K562 (cell line): ENCODE results near the gene STS. TPM values are rescaled to one million over a fixed set of nuclear protein-coding genes. Genes with fewer than 3 reads are reported as not detected.

ENCODE experiments used
- ATAC-seq: fragments of 200-7000 bp; cut with Tn5 transposase; 3 replicates; pipeline ENCODE4 v1.9.1; 2020; ENCODE audit warnings: moderate library complexity
- BruUV-seq: library from RNA; stranded (reverse); fragments of 400-500 nt; replicated peaks from 2 replicates; lab custom pipeline; 2021; lab: Mats Ljungman, UMichigan
- CTCF ChIA-PET: fragments of 300-600 bp; formaldehyde crosslinking; extraction: SDS; loops from one replicate; lab custom pipeline; 2021; ENCODE audit warnings: low intra/inter-chr PET ratio; lab: Yijun Ruan, JAX
- POLR2A ChIA-PET: fragments of 300-600, 350-650 bp; sonication (Branson Sonifier 250); formaldehyde crosslinking; extraction: SDS; loops from one replicate; lab custom pipeline; 2021; ENCODE audit warnings: antibody characterized with exemption, inconsistent platforms; lab: Yijun Ruan, JAX
- DNase-seq, 4 experiments: peaks; one replicate each; pipeline versions ENCODE4 v3.0.0 to v3.0.0-alpha.2; 2011 to 2018; ENCODE audit warnings: low spot score in 3 of 4, mixed read lengths in 3 of 4; ENCODE audit errors: extremely low read depth in 1 of 4
- FAIRE-seq: peaks from 2 replicates; lab custom pipeline; 2011; peaks lifted over from hg19 to GRCh38; lab: Jason Lieb, UNC
- H2AFZ ChIP-seq: 2 replicates; pipeline ENCODE4 v1.6.0; 2011; ENCODE audit warnings: low read depth, low read length, control low read depth, inconsistent platforms
- H3K27ac ChIP-seq: fragments of 200-600 bp; 3 replicates; pipeline ENCODE4 v1.8.0; 2011; ENCODE audit warnings: low read depth, mild to moderate bottlenecking, control low read depth, inconsistent platforms, low read length, moderate library complexity, mixed read lengths; ENCODE audit errors: extremely low read depth
- H3K27me3 ChIP-seq, 2 experiments: fragments of 300-600 bp in 1 of 2; 2 replicates in 1 of 2; 3 replicates in 1 of 2; pipeline versions ENCODE4 v1.6.0 to v1.8.0; 2011; ENCODE audit warnings: inconsistent platforms in 2 of 2, low read length in 2 of 2, mild to moderate bottlenecking in 1 of 2, mixed read lengths in 1 of 2, moderate library complexity in 1 of 2; ENCODE audit not compliant: control insufficient read depth in 2 of 2, insufficient read depth in 2 of 2
- H3K36me3 ChIP-seq: fragments of 300-600 bp; 3 replicates; pipeline ENCODE4 v1.8.0; 2011; ENCODE audit warnings: mild to moderate bottlenecking, low read length, inconsistent platforms; ENCODE audit not compliant: control insufficient read depth, insufficient read depth
- H3K4me1 ChIP-seq, 2 experiments: fragments of 200-600 bp in 1 of 2; replicated peaks in 1 of 2; 2 replicates in 1 of 2; 3 replicates in 1 of 2; pipeline versions ENCODE4 v1.5.1 to v1.8.0; 2011; ENCODE audit warnings: inconsistent platforms in 2 of 2, low read length in 2 of 2, mild to moderate bottlenecking in 1 of 2, mixed read lengths in 1 of 2, moderate library complexity in 1 of 2; ENCODE audit not compliant: control insufficient read depth in 2 of 2, insufficient read depth in 2 of 2
- H3K4me2 ChIP-seq: 2 replicates; pipeline ENCODE4 v1.6.1; 2011; ENCODE audit warnings: low read length, control low read depth, inconsistent platforms, mixed read lengths; ENCODE audit not compliant: insufficient read depth
- H3K4me3 ChIP-seq: fragments of 200-600 bp; sonication (generic), shearing (Covaris generic); 2 replicates; pipeline ENCODE4 v1.5.1; 2016; ENCODE audit warnings: control low read depth, inconsistent platforms
- H3K79me2 ChIP-seq: fragments of 200-600 bp; 3 replicates; pipeline ENCODE4 v1.8.0; 2011; ENCODE audit warnings: low read length, inconsistent platforms; ENCODE audit not compliant: control insufficient read depth, insufficient read depth
- H3K9ac ChIP-seq, 2 experiments: 2 replicates each; pipeline versions ENCODE4 v1.6.0 to v1.6.1; 2011; ENCODE audit warnings: low read depth in 2 of 2, low read length in 2 of 2, control low read depth in 1 of 2, inconsistent platforms in 1 of 2, mild to moderate bottlenecking in 1 of 2, mixed read lengths in 1 of 2; ENCODE audit not compliant: insufficient read depth in 1 of 2
- H3K9me1 ChIP-seq: one replicate; pipeline ENCODE4 v1.6.0; 2011; ENCODE audit warnings: inconsistent platforms, mild to moderate bottlenecking, low read length, moderate library complexity; ENCODE audit not compliant: control insufficient read depth, insufficient read depth
- H3K9me3 ChIP-seq: replicated peaks from 2 replicates; pipeline ENCODE4 v1.5.1; 2011; ENCODE audit warnings: low read depth, low read length, inconsistent platforms; ENCODE audit not compliant: control insufficient read depth, insufficient read depth
- H4K20me1 ChIP-seq: replicated peaks from 2 replicates; pipeline ENCODE4 v1.6.1; 2011; ENCODE audit warnings: low read length, inconsistent platforms, mixed read lengths; ENCODE audit not compliant: control insufficient read depth, insufficient read depth
- BCL6 ChIP-seq: fragments of 250-450 bp; sonication (Bioruptor Pico); IDR thresholded peaks from 2 replicates; pipeline ENCODE4 v1.4.0; 2020
- ELF2 ChIP-seq: fragments of 250-450 bp; sonication (Bioruptor Pico); IDR thresholded peaks from 2 replicates; pipeline ENCODE4 v1.5.0; 2021; ENCODE audit warnings: mild to moderate bottlenecking
- ERF ChIP-seq: fragments of 450-650 bp; formaldehyde crosslinking; IDR thresholded peaks from 2 replicates; pipeline ENCODE4 v1.4.0; 2020; ENCODE audit warnings: mild to moderate bottlenecking, mixed read lengths
- IRF2 ChIP-seq: sonication (generic); formaldehyde crosslinking; IDR thresholded peaks from 2 replicates; pipeline ENCODE4 v1.8.1; 2022; ENCODE audit warnings: mild to moderate bottlenecking, missing genetic modification reagents
- MAFF ChIP-seq: IDR thresholded peaks from 2 replicates; pipeline ENCODE4 v1.6.1; 2012; ENCODE audit warnings: low read length, improper control_type of control experiment
- PCBP2 ChIP-seq: fragments of 200-400 bp; formaldehyde crosslinking; IDR thresholded peaks from 2 replicates; pipeline ENCODE4 v1.6.1; 2018; ENCODE audit warnings: low read length, low read depth, mild to moderate bottlenecking, moderate library complexity; ENCODE audit not compliant: poor library complexity, severe bottlenecking
- RBM34 ChIP-seq: fragments of 200-400 bp; formaldehyde crosslinking; IDR thresholded peaks from 2 replicates; pipeline ENCODE4 v1.6.1; 2018; ENCODE audit warnings: low read length, borderline replicate concordance; ENCODE audit not compliant: insufficient read depth
- ZNF23 ChIP-seq: fragments of 250-450 bp; sonication (Bioruptor Pico); IDR thresholded peaks from 2 replicates; pipeline ENCODE4 v1.4.0; 2020; ENCODE audit warnings: mild to moderate bottlenecking
- ZNF311 ChIP-seq: fragments of 250-450 bp; sonication (Bioruptor Pico); IDR thresholded peaks from 2 replicates; pipeline ENCODE4 v1.4.0; 2020; ENCODE audit warnings: mild to moderate bottlenecking, moderate library complexity
- ZNF316 ChIP-seq: fragments of 450-650 bp; IDR thresholded peaks from 2 replicates; pipeline ENCODE4 v1.6.1; 2016
- WGBS: fragments of 100-300 bp; shearing (Covaris generic); methylation state at CpG from one replicate; pipeline ENCODE4 v1.1.6; 2016; ENCODE audit warnings: low coverage, mixed read lengths; ENCODE audit not compliant: insufficient coverage; ENCODE audit errors: missing lambda C conversion rate; 5-methylcytosine and 5-hydroxymethylcytosine counted together
- in situ Hi-C: fragments of 300-500 bp; cut with MboI; formaldehyde crosslinking; loops from 4 replicates; pipeline ENCODE4 v1.15.0; 2018; ENCODE audit warnings: inconsistent platforms, mixed read lengths
- intact Hi-C: fragments of 100-400 bp; cut with micrococcal nuclease; formaldehyde crosslinking; loops from 2 replicates; pipeline ENCODE4 v1.14.2; 2022
- polyA plus RNA-seq, 8 experiments: library from polyadenylated mRNA; depleted of rRNA in 4 of 8; stranded (reverse) in 5 of 8; unstranded in 3 of 8; fragments of >200 nt; fragmentation: Nextera tagmentation in 2 of 8; fragmentation: Illumina TruSeq in 1 of 8; extraction: Ambion mirVana in 2 of 8; extraction: Trizol in 1 of 8; gene quantifications; 2 replicates each; pipeline versions ENCODE4 v1.2.1 to v1.2.3, GENCODE V29; 2011 to 2014; ENCODE audit warnings: inconsistent platforms in 1 of 8, missing spikeins in 1 of 8
- total RNA-seq, 7 experiments: library from RNA; depleted of rRNA in 6 of 7; stranded (reverse); fragments of >200 nt in 6 of 7; fragmentation: Illumina TruSeq in 2 of 7; extraction: Trizol in 2 of 7; gene quantifications; 2 replicates each; pipeline versions ENCODE4 v1.2.1 to v1.2.3, GENCODE V29; 2011 to 2021; ENCODE audit warnings: low replicate concordance in 1 of 7
- TF ChIP-seq, protein P1 (sequence below): fragments of 450-650 bp; conservative IDR thresholded peaks from 2 replicates; pipeline ENCODE4 v1.6.1; 2016; ENCODE audit warnings: missing genetic modification characterization, low read depth, mild to moderate bottlenecking, missing compliant biosample characterization, moderate library complexity
- TF ChIP-seq, protein P2 (sequence below): fragments of 250-450 bp; sonication (Bioruptor Pico); IDR thresholded peaks from 2 replicates; pipeline ENCODE4 v1.4.0; 2020; ENCODE audit warnings: mild to moderate bottlenecking
- TF ChIP-seq, protein P3 (sequence below): fragments of 250-450 bp; sonication (Bioruptor Pico); IDR thresholded peaks from 2 replicates; pipeline ENCODE4 v1.4.0; 2020; ENCODE audit warnings: mild to moderate bottlenecking, moderate library complexity
- TF ChIP-seq, protein P4 (sequence below): sonication (generic); formaldehyde crosslinking; IDR thresholded peaks from 2 replicates; pipeline ENCODE4 v1.8.1; 2023; ENCODE audit warnings: mild to moderate bottlenecking, missing genetic modification reagents, moderate library complexity
- TF ChIP-seq, protein P5 (sequence below): sonication (generic); formaldehyde crosslinking; IDR thresholded peaks from 2 replicates; pipeline ENCODE4 v1.9.0; 2022; ENCODE audit warnings: mild to moderate bottlenecking, missing genetic modification reagents
- TF ChIP-seq, protein P6 (sequence below): sonication (generic); formaldehyde crosslinking; IDR thresholded peaks from 2 replicates; pipeline ENCODE4 v1.8.1; 2023; ENCODE audit warnings: mild to moderate bottlenecking, missing genetic modification reagents

The STS gene
- total and polyA plus RNA-seq, 9 of the 15 experiments (the other 6 are each of a cell fraction or from before 2014, with no cell fraction given), result 0.14 to 1.3 (median 0.63) TPM

DNA sequence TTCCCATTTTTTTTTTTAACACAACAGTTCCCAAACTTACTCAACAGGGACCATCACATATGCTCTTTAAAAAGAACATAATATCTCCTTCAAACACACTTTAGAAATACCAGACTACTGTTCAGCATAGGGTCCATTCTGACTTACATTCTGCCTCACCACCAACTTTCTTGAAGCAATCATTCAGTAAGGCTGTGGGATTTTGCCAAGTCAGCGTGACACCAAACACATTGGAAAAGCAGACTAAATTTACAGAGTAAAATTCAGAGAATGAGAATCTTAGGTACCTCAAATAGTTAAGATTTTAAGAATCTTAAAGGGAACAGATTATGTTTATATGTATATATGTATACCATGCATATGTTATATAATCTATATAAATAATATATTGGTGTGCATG lies 7.7 kb downstream of the STS start:
- H3K4me1 ChIP-seq, result no peaks in the 10 kb centered on the region
- ATAC-seq, result no peak
- DNase-seq, result no peak
- WGBS, result 0% methylated on average over 1 of the region's 1 CpG
- H3K27me3 ChIP-seq, result no peaks in the 10 kb centered on the region
- no peak for FAIRE-seq
- POLR2A ChIA-PET, result no interaction called here
- H3K36me3 ChIP-seq, result no peaks in the 10 kb centered on the region
- no peaks in the 10 kb centered on the region for H3K9me3 ChIP-seq
- CTCF ChIA-PET, result no interaction called here
- H4K20me1 ChIP-seq, result no peaks in the 10 kb centered on the region
- in situ Hi-C loops (no loop called here), intact Hi-C loops (no loop called here)
- H3K4me2 ChIP-seq, result no peak overlapping the region
- H2AFZ ChIP-seq, result no peak overlapping the region
- H3K27ac ChIP-seq, result no peak overlapping the region
- no peak overlapping the region for H3K9ac ChIP-seq
- no TSS peak for BruUV-seq
- H3K4me3 ChIP-seq, result no peak overlapping the region
- no peaks in the 10 kb centered on the region for H3K79me2 ChIP-seq
- H3K9me1 ChIP-seq, result no peaks in the 10 kb centered on the region
- no peak for TF ChIP-seq IRF2 (CRISPR knock-in tag)
- TF ChIP-seq ERF (CRISPR knock-in tag), result no peak
- TF ChIP-seq, protein P1, sequence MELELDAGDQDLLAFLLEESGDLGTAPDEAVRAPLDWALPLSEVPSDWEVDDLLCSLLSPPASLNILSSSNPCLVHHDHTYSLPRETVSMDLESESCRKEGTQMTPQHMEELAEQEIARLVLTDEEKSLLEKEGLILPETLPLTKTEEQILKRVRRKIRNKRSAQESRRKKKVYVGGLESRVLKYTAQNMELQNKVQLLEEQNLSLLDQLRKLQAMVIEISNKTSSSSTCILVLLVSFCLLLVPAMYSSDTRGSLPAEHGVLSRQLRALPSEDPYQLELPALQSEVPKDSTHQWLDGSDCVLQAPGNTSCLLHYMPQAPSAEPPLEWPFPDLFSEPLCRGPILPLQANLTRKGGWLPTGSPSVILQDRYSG (tag), result no peak
- TF ChIP-seq, protein P2, sequence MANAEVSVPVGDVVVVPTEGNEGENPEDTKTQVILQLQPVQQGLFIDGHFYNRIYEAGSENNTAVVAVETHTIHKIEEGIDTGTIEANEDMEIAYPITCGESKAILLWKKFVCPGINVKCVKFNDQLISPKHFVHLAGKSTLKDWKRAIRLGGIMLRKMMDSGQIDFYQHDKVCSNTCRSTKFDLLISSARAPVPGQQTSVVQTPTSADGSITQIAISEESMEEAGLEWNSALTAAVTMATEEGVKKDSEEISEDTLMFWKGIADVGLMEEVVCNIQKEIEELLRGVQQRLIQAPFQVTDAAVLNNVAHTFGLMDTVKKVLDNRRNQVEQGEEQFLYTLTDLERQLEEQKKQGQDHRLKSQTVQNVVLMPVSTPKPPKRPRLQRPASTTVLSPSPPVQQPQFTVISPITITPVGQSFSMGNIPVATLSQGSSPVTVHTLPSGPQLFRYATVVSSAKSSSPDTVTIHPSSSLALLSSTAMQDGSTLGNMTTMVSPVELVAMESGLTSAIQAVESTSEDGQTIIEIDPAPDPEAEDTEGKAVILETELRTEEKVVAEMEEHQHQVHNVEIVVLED (CRISPR knock-in tag), result no peak
- TF ChIP-seq ELF2 (CRISPR knock-in tag), result no peak
- TF ChIP-seq PCBP2, result no peak
- no peak for TF ChIP-seq RBM34
- TF ChIP-seq, protein P3, sequence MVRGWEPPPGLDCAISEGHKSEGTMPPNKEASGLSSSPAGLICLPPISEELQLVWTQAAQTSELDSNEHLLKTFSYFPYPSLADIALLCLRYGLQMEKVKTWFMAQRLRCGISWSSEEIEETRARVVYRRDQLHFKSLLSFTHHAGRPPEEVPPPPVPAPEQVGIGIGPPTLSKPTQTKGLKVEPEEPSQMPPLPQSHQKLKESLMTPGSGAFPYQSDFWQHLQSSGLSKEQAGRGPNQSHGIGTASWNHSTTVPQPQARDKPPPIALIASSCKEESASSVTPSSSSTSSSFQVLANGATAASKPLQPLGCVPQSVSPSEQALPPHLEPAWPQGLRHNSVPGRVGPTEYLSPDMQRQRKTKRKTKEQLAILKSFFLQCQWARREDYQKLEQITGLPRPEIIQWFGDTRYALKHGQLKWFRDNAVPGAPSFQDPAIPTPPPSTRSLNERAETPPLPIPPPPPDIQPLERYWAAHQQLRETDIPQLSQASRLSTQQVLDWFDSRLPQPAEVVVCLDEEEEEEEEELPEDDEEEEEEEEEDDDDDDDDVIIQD (CRISPR knock-in tag), result no peak
- TF ChIP-seq, protein P4, sequence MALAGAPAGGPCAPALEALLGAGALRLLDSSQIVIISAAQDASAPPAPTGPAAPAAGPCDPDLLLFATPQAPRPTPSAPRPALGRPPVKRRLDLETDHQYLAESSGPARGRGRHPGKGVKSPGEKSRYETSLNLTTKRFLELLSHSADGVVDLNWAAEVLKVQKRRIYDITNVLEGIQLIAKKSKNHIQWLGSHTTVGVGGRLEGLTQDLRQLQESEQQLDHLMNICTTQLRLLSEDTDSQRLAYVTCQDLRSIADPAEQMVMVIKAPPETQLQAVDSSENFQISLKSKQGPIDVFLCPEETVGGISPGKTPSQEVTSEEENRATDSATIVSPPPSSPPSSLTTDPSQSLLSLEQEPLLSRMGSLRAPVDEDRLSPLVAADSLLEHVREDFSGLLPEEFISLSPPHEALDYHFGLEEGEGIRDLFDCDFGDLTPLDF (CRISPR knock-in tag), result no peak
- TF ChIP-seq, protein P5, sequence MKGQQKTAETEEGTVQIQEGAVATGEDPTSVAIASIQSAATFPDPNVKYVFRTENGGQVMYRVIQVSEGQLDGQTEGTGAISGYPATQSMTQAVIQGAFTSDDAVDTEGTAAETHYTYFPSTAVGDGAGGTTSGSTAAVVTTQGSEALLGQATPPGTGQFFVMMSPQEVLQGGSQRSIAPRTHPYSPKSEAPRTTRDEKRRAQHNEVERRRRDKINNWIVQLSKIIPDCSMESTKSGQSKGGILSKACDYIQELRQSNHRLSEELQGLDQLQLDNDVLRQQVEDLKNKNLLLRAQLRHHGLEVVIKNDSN (CRISPR knock-in tag), result no peak
- no peak for TF ChIP-seq ZNF311 (CRISPR knock-in tag)
- TF ChIP-seq ZNF23 (CRISPR knock-in tag), result no peak
- TF ChIP-seq ZNF316, result peak; percentile 86
- TF ChIP-seq, protein P6, sequence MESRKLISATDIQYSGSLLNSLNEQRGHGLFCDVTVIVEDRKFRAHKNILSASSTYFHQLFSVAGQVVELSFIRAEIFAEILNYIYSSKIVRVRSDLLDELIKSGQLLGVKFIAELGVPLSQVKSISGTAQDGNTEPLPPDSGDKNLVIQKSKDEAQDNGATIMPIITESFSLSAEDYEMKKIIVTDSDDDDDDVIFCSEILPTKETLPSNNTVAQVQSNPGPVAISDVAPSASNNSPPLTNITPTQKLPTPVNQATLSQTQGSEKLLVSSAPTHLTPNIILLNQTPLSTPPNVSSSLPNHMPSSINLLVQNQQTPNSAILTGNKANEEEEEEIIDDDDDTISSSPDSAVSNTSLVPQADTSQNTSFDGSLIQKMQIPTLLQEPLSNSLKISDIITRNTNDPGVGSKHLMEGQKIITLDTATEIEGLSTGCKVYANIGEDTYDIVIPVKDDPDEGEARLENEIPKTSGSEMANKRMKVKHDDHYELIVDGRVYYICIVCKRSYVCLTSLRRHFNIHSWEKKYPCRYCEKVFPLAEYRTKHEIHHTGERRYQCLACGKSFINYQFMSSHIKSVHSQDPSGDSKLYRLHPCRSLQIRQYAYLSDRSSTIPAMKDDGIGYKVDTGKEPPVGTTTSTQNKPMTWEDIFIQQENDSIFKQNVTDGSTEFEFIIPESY, result no peak
- no peak for TF ChIP-seq BCL6 (CRISPR knock-in tag)
- TF ChIP-seq MAFF, result peak; percentile 40
